Measurements from ENCODE around the gene FBN1. TPM values are rescaled to one million over a fixed set of nuclear protein-coding genes. Genes with fewer than 3 reads are reported as not detected.

The FBN1 gene
- total RNA-seq, 4 donors from 2014 or later, result 13.0 to 28.0 (median 20.9) TPM

- DNase-seq, result no peak
- no peak for ATAC-seq
- in situ Hi-C loops (cut with MboI; ENCODE audit: low sequenced_read_pairs in 4 of 4) (no loop called here), intact Hi-C loops (cut with DNase I; ENCODE audit: low total_unique reads) (no loop called here)
- H3K9me3 ChIP-seq, result no peaks in the 10 kb centered on the region
- TF ChIP-seq POLR2A (IDR thresholded peaks at IDR 0.05), result no peak
- TF ChIP-seq, protein P1, sequence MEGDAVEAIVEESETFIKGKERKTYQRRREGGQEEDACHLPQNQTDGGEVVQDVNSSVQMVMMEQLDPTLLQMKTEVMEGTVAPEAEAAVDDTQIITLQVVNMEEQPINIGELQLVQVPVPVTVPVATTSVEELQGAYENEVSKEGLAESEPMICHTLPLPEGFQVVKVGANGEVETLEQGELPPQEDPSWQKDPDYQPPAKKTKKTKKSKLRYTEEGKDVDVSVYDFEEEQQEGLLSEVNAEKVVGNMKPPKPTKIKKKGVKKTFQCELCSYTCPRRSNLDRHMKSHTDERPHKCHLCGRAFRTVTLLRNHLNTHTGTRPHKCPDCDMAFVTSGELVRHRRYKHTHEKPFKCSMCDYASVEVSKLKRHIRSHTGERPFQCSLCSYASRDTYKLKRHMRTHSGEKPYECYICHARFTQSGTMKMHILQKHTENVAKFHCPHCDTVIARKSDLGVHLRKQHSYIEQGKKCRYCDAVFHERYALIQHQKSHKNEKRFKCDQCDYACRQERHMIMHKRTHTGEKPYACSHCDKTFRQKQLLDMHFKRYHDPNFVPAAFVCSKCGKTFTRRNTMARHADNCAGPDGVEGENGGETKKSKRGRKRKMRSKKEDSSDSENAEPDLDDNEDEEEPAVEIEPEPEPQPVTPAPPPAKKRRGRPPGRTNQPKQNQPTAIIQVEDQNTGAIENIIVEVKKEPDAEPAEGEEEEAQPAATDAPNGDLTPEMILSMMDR (IDR thresholded peaks at IDR 0.05 in 4 of 5, conservative IDR thresholded peaks at IDR 0.05 in 1 of 5), result no peak
- H3K27me3 ChIP-seq, result no peaks in the 10 kb centered on the region
- H3K4me3 ChIP-seq, result no peak overlapping the region
- H3K27ac ChIP-seq, result no peak overlapping the region
- no peaks in the 10 kb centered on the region for H3K4me1 ChIP-seq
- peaks cover 0 to 4% of the 10 kb centered on the region in 2 donors for H3K36me3 ChIP-seq
Measured at GRCh38 chr15:48463366-48463880, 182.1 kb downstream of the FBN1 start.

- H3K36me3 ChIP-seq, result peaks cover 0 to 4% of the 10 kb centered on the region in 2 donors
- no peak for TF ChIP-seq POLR2A (IDR thresholded peaks at IDR 0.05)
- TF ChIP-seq, protein P1 (IDR thresholded peaks at IDR 0.05 in 4 of 5, conservative IDR thresholded peaks at IDR 0.05 in 1 of 5), result no peak
- H3K4me3 ChIP-seq, result no peak overlapping the region
- no peaks in the 10 kb centered on the region for H3K27me3 ChIP-seq
- no peak for DNase-seq
- H3K9me3 ChIP-seq, result no peaks in the 10 kb centered on the region
- ATAC-seq, result no peak
- intact Hi-C loops (cut with DNase I; ENCODE audit: low total_unique reads), result no loop called here
- in situ Hi-C loops (cut with MboI; ENCODE audit: low sequenced_read_pairs in 4 of 4), result no loop called here
- H3K27ac ChIP-seq, result no peak overlapping the region
- no peaks in the 10 kb centered on the region for H3K4me1 ChIP-seq
Measured at GRCh38 chr15:48462688-48463087, 182.8 kb downstream of the FBN1 start.

DNA sequence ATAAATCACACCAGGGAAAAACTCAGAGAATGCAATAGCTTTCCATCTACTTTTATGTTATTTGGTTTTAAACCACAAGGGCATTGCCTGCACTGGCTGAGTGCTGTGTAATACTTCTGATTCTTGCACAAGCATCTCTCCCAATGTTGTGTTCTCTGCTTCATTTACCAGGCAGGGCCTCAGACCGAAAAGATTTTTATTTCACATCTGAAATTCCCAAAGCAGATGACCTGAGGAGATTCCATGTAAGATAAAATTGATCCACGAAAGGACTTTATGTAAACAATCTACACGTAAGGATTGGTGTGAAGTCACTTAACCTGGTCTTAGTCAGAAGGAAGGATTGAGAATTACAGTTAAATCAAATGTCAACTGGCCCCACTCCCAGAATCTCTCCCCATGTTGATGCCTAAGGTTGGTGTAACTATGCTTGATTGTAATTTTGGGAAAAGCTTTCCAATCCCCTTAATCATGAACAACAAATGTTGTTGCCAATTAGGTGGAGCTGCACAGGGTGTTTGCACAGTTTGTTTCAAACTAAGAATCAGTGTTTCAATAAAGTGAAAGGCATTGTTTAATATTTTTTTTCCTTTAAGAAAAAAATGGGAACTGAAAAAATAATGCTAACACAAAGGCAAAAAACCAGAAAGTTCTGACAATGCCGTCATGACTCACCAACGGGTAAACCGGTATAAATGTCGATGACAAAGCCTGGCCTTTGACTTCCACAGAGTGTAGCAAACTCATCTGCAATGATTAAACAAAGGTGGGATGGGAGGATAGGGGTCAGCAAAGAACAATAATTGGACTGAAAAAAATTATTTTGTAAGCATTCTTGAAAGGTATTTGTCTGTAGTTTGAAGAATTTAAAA lies 185.7 kb downstream of the FBN1 start:
- H3K27ac ChIP-seq, result peak overlapping the region in 1 of 4 donors; percentile 19
- in situ Hi-C loops (cut with MboI; ENCODE audit: low sequenced_read_pairs in 4 of 4) (no loop called here), intact Hi-C loops (cut with DNase I; ENCODE audit: low total_unique reads) (no loop called here)
- H3K4me1 ChIP-seq, result no peaks in the 10 kb centered on the region
- TF ChIP-seq, protein P1 (IDR thresholded peaks at IDR 0.05 in 4 of 5, conservative IDR thresholded peaks at IDR 0.05 in 1 of 5), result no peak
- TF ChIP-seq POLR2A (IDR thresholded peaks at IDR 0.05), result no peak
- ATAC-seq (peak in 1 of 2 donors; percentile 47), DNase-seq (no peak)
- H3K4me3 ChIP-seq, result no peak overlapping the region
- no peaks in the 10 kb centered on the region for H3K36me3 ChIP-seq
- no peaks in the 10 kb centered on the region for H3K9me3 ChIP-seq
- no peaks in the 10 kb centered on the region for H3K27me3 ChIP-seq

DNA sequence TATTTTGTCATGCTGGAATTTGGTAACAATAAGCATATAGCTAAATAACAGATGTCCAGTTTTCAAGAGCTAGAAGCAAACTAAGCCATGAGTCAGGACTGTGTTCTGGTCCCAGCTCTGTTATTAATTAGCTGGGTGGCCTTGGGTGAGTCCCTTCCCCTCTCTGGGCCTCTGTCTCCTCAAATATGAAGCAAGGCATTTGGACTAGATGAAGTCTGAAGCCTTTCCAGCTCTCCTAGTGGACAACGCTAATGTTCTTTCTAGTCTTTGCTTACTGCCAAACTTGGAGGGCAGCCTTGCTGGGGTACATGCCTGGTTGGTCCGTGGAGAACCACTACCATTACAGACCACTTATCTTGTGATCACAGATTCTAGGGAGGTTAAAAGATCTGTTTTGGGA lies 186.6 kb downstream of the FBN1 start:
- H3K27ac ChIP-seq, result no peak overlapping the region
- no peaks in the 10 kb centered on the region for H3K9me3 ChIP-seq
- TF ChIP-seq, protein P1 (IDR thresholded peaks at IDR 0.05 in 4 of 5, conservative IDR thresholded peaks at IDR 0.05 in 1 of 5), result no peak
- no peak for TF ChIP-seq POLR2A (IDR thresholded peaks at IDR 0.05)
- in situ Hi-C loops (cut with MboI; ENCODE audit: low sequenced_read_pairs in 4 of 4), result no loop called here
- H3K4me1 ChIP-seq, result no peaks in the 10 kb centered on the region
- DNase-seq, result no peak
- ATAC-seq, result no peak
- H3K36me3 ChIP-seq, result no peaks in the 10 kb centered on the region
- H3K27me3 ChIP-seq, result no peaks in the 10 kb centered on the region
- intact Hi-C loops (cut with DNase I; ENCODE audit: low total_unique reads), result no loop called here
- no peak overlapping the region for H3K4me3 ChIP-seq

All from gastrocnemius medialis (tissue), 4 donors.